NCI-H1930 (cell line): ENCODE measurements around the gene CELF4.

Source experiments
- DNase-seq, 2 experiments: peaks; one replicate each; lab custom pipeline; 2025; lab: John Stamatoyannopoulos, UW

The CELF4 gene

DNA sequence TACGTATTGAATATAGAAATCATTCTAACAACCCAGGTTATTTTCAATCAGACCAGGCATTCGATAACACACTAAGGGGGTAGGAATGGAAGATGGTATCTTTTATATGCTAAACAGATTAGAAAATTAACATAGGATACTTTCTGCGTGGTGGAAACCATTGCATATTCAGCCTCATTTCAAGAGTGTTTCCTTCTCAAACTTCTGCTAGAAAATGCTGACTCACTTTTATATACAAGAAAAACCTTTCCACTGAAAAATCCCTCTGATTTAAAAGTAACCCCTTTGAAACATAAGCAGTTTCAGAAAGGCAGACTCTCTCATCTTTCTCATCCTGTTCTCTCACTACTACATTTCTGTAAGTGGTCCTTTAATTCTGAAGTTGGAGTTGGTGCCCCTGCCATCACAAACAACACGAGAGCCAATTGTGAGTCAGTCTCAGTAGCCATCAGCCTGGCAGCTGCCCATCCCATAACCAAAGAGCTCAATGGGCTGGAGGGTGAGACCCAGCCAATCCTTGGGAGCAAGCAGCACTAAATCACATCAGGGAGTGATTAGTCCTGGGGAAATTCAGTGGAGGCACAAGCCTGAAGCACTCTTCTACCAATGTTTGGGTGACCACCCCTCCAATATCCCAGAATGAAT is 343.1 kb downstream of the CELF4 start:
- DNase-seq, result no peak

DNA sequence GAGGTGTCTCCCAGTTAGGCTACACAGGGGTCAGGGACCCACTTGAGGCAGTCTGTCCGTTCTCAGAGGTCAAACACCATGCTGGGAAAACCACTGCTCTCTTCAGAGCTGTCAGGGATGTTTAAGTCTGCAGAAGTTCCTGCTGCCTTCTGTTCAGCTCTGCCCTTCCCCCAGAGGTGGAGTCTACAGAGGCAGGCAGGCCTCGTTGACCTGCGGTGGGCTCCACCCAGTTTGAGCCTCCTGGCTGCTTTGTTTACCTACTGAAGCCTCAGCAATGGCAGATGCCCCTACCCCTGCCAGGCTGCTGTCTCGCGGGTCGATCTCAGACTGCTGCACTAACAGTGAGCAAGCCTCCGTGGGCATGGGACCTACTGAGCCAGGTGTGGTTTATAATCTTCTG is 346.3 kb downstream of the CELF4 start:
- DNase-seq, result no peak

DNA sequence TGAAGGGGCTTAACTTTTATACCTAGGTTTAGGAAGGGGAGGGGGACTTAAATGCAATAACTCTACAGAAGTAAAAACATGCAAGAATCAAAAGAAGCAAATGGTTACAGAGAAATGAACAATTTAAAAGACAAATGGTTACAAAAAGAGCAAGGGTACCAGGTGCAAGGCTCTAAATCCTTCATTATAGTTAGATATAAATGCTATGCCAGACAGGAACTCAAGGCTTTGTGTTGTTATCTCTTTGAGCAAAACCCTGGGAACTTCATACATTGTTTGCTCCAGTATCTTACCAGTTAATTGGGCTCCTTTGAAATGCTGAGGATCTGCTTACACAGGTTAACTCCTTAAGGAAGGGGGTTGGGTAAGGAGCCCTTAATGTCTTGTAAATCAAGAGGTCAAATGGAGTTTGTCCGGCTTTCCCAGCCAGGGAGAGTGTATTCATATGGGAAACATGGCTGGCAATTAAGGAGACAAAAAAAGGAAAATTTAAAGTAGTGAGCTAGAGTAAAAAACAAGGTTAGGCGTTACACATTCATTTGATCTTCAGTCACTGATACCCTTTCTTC is 347.5 kb downstream of the CELF4 start:
- DNase-seq, result no peak

DNA sequence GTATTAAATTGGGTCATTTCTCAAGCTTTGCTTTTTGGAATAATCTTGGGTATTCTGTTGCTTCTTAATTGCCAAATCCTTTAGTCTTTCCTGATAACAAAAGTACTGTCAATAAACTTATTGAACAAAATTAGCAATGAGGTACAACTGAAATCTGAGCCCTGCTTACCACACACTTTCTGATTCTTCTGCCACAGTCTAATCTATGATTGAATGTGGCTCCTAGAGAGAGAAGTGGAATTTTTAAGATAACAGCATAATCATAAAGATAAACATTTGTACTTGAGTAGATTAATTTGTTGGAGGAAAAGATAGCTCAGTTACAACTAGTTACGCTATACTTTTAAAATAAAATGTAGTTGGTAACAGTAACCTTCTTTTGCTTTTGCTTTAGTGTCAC is 354.8 kb downstream of the CELF4 start:
- DNase-seq, result no peak

DNA sequence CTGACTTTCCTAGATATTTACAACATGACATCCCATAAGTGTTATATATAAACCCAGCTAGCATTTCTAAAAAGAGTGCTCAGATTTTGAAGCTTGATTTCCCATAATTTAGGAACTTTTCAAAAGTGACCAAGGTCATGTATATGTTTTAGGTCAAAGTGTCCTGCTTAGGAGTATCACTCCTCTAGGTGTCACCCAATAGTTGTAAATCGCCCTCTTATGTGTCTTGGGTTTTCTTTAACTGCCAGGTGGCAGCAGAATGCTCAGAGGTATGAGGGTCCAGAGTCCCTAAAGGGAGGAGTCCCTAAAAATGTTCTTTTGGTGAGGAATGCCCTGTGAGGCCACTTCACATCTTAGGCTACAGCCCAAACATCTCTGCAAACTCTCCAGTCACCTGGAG is 358.3 kb downstream of the CELF4 start:
- DNase-seq, result no peak

DNA sequence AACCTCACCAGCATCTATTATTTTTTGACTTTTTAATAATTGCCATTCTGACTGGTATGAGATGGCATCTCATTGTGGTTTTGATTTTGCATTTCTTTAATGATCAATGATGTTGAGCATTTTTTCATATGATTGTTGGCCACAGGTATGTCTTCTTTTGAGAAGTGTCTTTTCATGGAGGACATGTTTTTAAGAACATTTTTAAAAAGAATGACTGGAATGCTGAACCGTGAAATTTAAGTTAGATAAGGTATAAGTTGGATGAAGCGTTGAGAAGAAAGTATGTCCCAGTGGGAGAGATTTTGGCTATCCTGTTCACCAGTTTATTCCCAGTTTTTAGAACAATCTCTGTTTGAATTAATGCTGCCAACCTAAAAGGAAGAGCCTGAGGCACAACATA is 365.9 kb downstream of the CELF4 start:
- no peak for DNase-seq
